A673 (cell line): ENCODE results near the gene P2RY11. TPM values are rescaled to one million over a fixed set of nuclear protein-coding genes. Genes with fewer than 3 reads are reported as not detected.

Experiments used
- BruUV-seq: library from RNA; stranded (reverse); fragments of 400-500 nt; replicated peaks from 2 replicates; lab custom pipeline; 2021; lab: Mats Ljungman, UMichigan
- CTCF ChIA-PET: fragments of 300-600 bp; sonication (Branson Sonifier 250); formaldehyde crosslinking; loops from one replicate; lab custom pipeline; 2022; ENCODE audit warnings: antibody characterized with exemption; lab: Charles Lee
- POLR2A ChIA-PET: fragments of 300-600 bp; sonication (Branson Sonifier 250); formaldehyde crosslinking; loops from one replicate; lab custom pipeline; 2022; ENCODE audit warnings: antibody characterized with exemption; ENCODE audit not compliant: low non-redundant PET; lab: Charles Lee
- DNase-seq: peaks from one replicate; pipeline ENCODE4 v3.0.0-alpha.2; 2015; ENCODE audit warnings: low spot score
- H3K27ac ChIP-seq: fragments of 200-600 bp; sonication (generic); 2 replicates; pipeline ENCODE4 v1.5.1; 2016; ENCODE audit warnings: mixed run types, low read depth, mild to moderate bottlenecking, mixed read lengths, antibody characterized with exemption, low read length; ENCODE audit not compliant: poor library complexity, severe bottlenecking
- H3K27me3 ChIP-seq: fragments of 200-600 bp; sonication (generic); replicated peaks from 2 replicates; pipeline ENCODE4 v1.6.1; 2017; ENCODE audit warnings: mixed run types, low read depth, mild to moderate bottlenecking, mixed read lengths, antibody characterized with exemption, low read length; ENCODE audit not compliant: insufficient read depth, poor library complexity
- H3K36me3 ChIP-seq: fragments of 200-600 bp; sonication (generic); 2 replicates; pipeline ENCODE4 v1.6.1; 2016; ENCODE audit warnings: mixed run types, mild to moderate bottlenecking, mixed read lengths, antibody characterized with exemption, low read length; ENCODE audit not compliant: insufficient read depth, poor library complexity, severe bottlenecking
- H3K4me1 ChIP-seq: fragments of 200-600 bp; sonication (generic); 2 replicates; pipeline ENCODE4 v1.6.1; 2017; ENCODE audit warnings: mixed run types, mild to moderate bottlenecking, mixed read lengths, antibody characterized with exemption, low read length; ENCODE audit not compliant: insufficient read depth, poor library complexity, severe bottlenecking
- H3K4me3 ChIP-seq: fragments of 200-600 bp; sonication (generic); 2 replicates; pipeline ENCODE4 v1.5.1; 2016; ENCODE audit warnings: low read depth, mixed run types, mild to moderate bottlenecking, mixed read lengths, low read length; ENCODE audit not compliant: poor library complexity, severe bottlenecking
- H3K9me3 ChIP-seq: fragments of 200-600 bp; sonication (generic); 2 replicates; pipeline ENCODE4 v1.6.1; 2016; ENCODE audit warnings: mixed run types, low read depth, mild to moderate bottlenecking, mixed read lengths, antibody characterized with exemption, low read length; ENCODE audit not compliant: poor library complexity, severe bottlenecking
- CTCF ChIP-seq: fragments of 300-800, 200-600 bp; sonication (generic); conservative IDR thresholded peaks from 2 replicates; pipeline ENCODE4 v1.5.1; 2017; ENCODE audit warnings: low read depth, mild to moderate bottlenecking, antibody characterized with exemption, low read length, moderate library complexity, mixed read lengths
- EZH2 ChIP-seq: fragments of 200-600 bp; sonication (generic); IDR thresholded peaks from 2 replicates; pipeline ENCODE4 v1.6.1; 2017; ENCODE audit warnings: borderline replicate concordance, low read depth, mild to moderate bottlenecking, mixed read lengths, antibody characterized with exemption, low read length; ENCODE audit not compliant: poor library complexity, severe bottlenecking
- intact Hi-C: fragments of 100-400 bp; cut with micrococcal nuclease; formaldehyde crosslinking; loops from one replicate; pipeline ENCODE4 v1.10.0; 2022; ENCODE audit not compliant: unreplicated experiment
- total RNA-seq: library from RNA; stranded (reverse); gene quantifications from 2 replicates; pipeline ENCODE4 v1.2.3, GENCODE V29; 2021

P2RY11 gene
- total RNA-seq, 1 experiment from 2014 or later = 39.4 TPM

GRCh38 chr19:10083911-10084310 is 27.6 kb upstream of the P2RY11 start:
- TF ChIP-seq EZH2 (no peak), CTCF (no peak)
- H3K27me3 ChIP-seq = no peaks in the 10 kb centered on the region
- H3K36me3 ChIP-seq = no peaks in the 10 kb centered on the region
- no TSS peak for BruUV-seq
- no peaks in the 10 kb centered on the region for H3K9me3 ChIP-seq
- ChIA-PET CTCF (no interaction called here), POLR2A (no interaction called here)
- no peak for DNase-seq
- H3K27ac ChIP-seq = no peak overlapping the region
- peaks cover 4% of the 10 kb centered on the region for H3K4me1 ChIP-seq
- H3K4me3 ChIP-seq = no peak overlapping the region
- intact Hi-C loops = no loop called here

GRCh38 chr19:10084803-10085202 is 26.7 kb upstream of the P2RY11 start:
- no peak overlapping the region for H3K27ac ChIP-seq
- no TSS peak for BruUV-seq
- no peaks in the 10 kb centered on the region for H3K27me3 ChIP-seq
- H3K4me3 ChIP-seq = no peak overlapping the region
- TF ChIP-seq EZH2 = no peak
- no peak for TF ChIP-seq CTCF
- no peaks in the 10 kb centered on the region for H3K9me3 ChIP-seq
- DNase-seq = no peak
- H3K4me1 ChIP-seq = peaks cover 4% of the 10 kb centered on the region
- intact Hi-C loops = no loop called here
- ChIA-PET CTCF (no interaction called here), POLR2A (no interaction called here)
- no peaks in the 10 kb centered on the region for H3K36me3 ChIP-seq

GRCh38 chr19:10085641-10086590 is 25.6 kb upstream of the P2RY11 start, which contains the start of gene SHFL:
SHFL (plus strand) TSS chr19:10086317; CDS start chr19:10086428, 111 bp downstream.
- Histone ChIP-seq H3K9me3 (no peaks in the 10 kb centered on the region), H3K4me3 (peak within 1 kb of the TSS; percentile 91), H3K27ac (peak within 1 kb of the TSS; percentile 67), H3K27me3 (no peaks in the 10 kb centered on the region), H3K4me1 (peaks cover 4% of the 10 kb centered on the region), H3K36me3 (no peaks in the 10 kb centered on the region)
- no peak for TF ChIP-seq EZH2
- no peak for TF ChIP-seq CTCF
- peak; percentile 77 for DNase-seq
- no TSS peak for BruUV-seq
- CTCF ChIA-PET = no interaction called here
- POLR2A ChIA-PET = no interaction called here
- intact Hi-C loops = no loop called here
